ENCODE results near the gene FKBP9. TPM values are rescaled to one million over a fixed set of nuclear protein-coding genes. Genes with fewer than 3 reads are reported as not detected.

Gene FKBP9
- total RNA-seq, 1 donor from 2014 or later = 186 TPM

- peaks cover 10% of the 10 kb centered on the region for H3K36me3 Mint-ChIP-seq
- peak overlapping the region; percentile 54 for H3K27ac Mint-ChIP-seq
- no peaks in the 10 kb centered on the region for H3K9me3 Mint-ChIP-seq
- TF ChIP-seq CTCF (IDR thresholded peaks at IDR 0.05; ENCODE audit: unreplicated experiment) = no peak
- H3K4me3 Mint-ChIP-seq = no peak overlapping the region
- no peak for DNase-seq (ENCODE audit: low spot score in 2 of 2, unreplicated experiment in 2 of 2)
- no peaks in the 10 kb centered on the region for H3K27me3 Mint-ChIP-seq (ENCODE audit: low read depth)
- peaks cover 38% of the 10 kb centered on the region for H3K4me1 Mint-ChIP-seq
Measured at GRCh38 chr7:32936689-32937088, 20.6 kb upstream of the FKBP9 start.

- peak overlapping the region; percentile 89 for H3K27ac Mint-ChIP-seq
- no peak overlapping the region for H3K4me3 Mint-ChIP-seq
- peaks cover 44% of the 10 kb centered on the region for H3K4me1 Mint-ChIP-seq
- peaks cover 7% of the 10 kb centered on the region for H3K36me3 Mint-ChIP-seq
- H3K9me3 Mint-ChIP-seq = no peaks in the 10 kb centered on the region
- H3K27me3 Mint-ChIP-seq (ENCODE audit: low read depth) = no peaks in the 10 kb centered on the region
- no peak for TF ChIP-seq CTCF (IDR thresholded peaks at IDR 0.05; ENCODE audit: unreplicated experiment)
- peak; percentile 41 to 55 for DNase-seq (ENCODE audit: low spot score in 2 of 2, unreplicated experiment in 2 of 2)
Measured at GRCh38 chr7:32937344-32938174, 19.7 kb upstream of the FKBP9 start.

- DNase-seq (ENCODE audit: low spot score in 2 of 2, unreplicated experiment in 2 of 2) = no peak
- Mint-ChIP-seq H3K4me1 (peaks cover 41% of the 10 kb centered on the region), H3K4me3 (peak overlapping the region; percentile 86), H3K36me3 (peaks cover 6% of the 10 kb centered on the region), H3K9me3 (peaks cover 12% of the 10 kb centered on the region), H3K27ac (peak overlapping the region; percentile 92), H3K27me3 (ENCODE audit: low read depth) (no peaks in the 10 kb centered on the region)
- no peak for TF ChIP-seq CTCF (IDR thresholded peaks at IDR 0.05; ENCODE audit: unreplicated experiment)
Measured at GRCh38 chr7:32941181-32941580, 16.1 kb upstream of the FKBP9 start.

GRCh38 chr7:32941681-32942414 lies 15.4 kb upstream of the FKBP9 start:
- no peak for DNase-seq (ENCODE audit: low spot score in 2 of 2, unreplicated experiment in 2 of 2)
- no peaks in the 10 kb centered on the region for H3K27me3 Mint-ChIP-seq (ENCODE audit: low read depth)
- TF ChIP-seq CTCF (IDR thresholded peaks at IDR 0.05; ENCODE audit: unreplicated experiment) = no peak
- peak overlapping the region; percentile 86 for H3K4me3 Mint-ChIP-seq
- peaks cover 34% of the 10 kb centered on the region for H3K4me1 Mint-ChIP-seq
- H3K27ac Mint-ChIP-seq = peak overlapping the region; percentile 92
- peaks cover 4% of the 10 kb centered on the region for H3K36me3 Mint-ChIP-seq
- peaks cover 12% of the 10 kb centered on the region for H3K9me3 Mint-ChIP-seq

- Mint-ChIP-seq H3K4me3 (peak overlapping the region; percentile 86), H3K27ac (peak overlapping the region; percentile 92), H3K9me3 (peaks cover 17% of the 10 kb centered on the region), H3K27me3 (ENCODE audit: low read depth) (no peaks in the 10 kb centered on the region), H3K4me1 (peaks cover 28% of the 10 kb centered on the region), H3K36me3 (peaks cover 4% of the 10 kb centered on the region)
- TF ChIP-seq CTCF (IDR thresholded peaks at IDR 0.05; ENCODE audit: unreplicated experiment) = no peak
- DNase-seq (ENCODE audit: low spot score in 2 of 2, unreplicated experiment in 2 of 2) = peak; percentile 59 to 80
Measured at GRCh38 chr7:32942415-32943251, 14.6 kb upstream of the FKBP9 start.

Data from mesothelial cell of epicardium (in vitro differentiated cells).